Brain microvascular endothelial cell (primary cell): ENCODE measurements around the gene CXCL12.

Experiments used
- DNase-seq: peaks from one replicate; pipeline ENCODE4 v3.0.0-alpha.2; 2020
- H3K27ac ChIP-seq: fragments of 250-450 bp; sonication (Bioruptor Pico); 2 replicates; pipeline ENCODE4 v1.5.1; 2020; ENCODE audit warnings: mild to moderate bottlenecking, moderate library complexity
- H3K27me3 ChIP-seq: fragments of 250-450 bp; sonication (Bioruptor Pico); replicated peaks from 2 replicates; pipeline ENCODE4 v1.5.1; 2020; ENCODE audit warnings: mild to moderate bottlenecking
- H3K36me3 ChIP-seq: fragments of 250-450 bp; sonication (Bioruptor Pico); replicated peaks from 2 replicates; pipeline ENCODE4 v1.5.1; 2020; ENCODE audit warnings: mild to moderate bottlenecking
- H3K4me3 ChIP-seq: 2 replicates; pipeline ENCODE4 v1.5.1; 2011; ENCODE audit warnings: low read depth, mild to moderate bottlenecking, control low read depth, low read length, moderate library complexity
- CTCF ChIP-seq: IDR thresholded peaks from 2 replicates; pipeline ENCODE4 v1.5.1; 2011; ENCODE audit warnings: low read depth, mild to moderate bottlenecking, moderate library complexity, low read length, control low read depth, inconsistent platforms; ENCODE audit errors: missing control alignments
- in situ Hi-C: cut with HindIII; loops from 2 replicates; pipeline ENCODE4 v1.10.0; 2017; ENCODE audit warnings: low sequenced_read_pairs, low pct_ligation_motif_present

CXCL12 gene

DNA sequence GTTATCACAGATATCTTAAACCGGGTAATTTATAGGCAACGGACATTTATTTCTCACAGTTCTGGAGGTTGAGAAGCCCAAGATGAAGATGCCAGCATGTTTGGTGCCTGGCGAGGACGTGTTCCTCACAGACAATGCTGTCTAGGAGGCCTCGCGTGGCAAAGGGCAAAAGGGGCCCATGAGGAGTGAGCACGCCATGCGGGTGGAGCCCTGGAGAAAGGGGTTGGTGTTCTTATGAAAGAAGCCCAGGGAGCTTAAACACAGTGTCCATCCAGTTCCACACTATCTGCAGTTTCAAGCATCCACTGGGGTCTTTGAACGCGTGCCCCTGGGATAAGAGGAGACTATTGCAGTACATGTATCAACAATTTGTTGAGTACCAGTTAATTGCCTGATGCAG is 51.4 kb downstream of the CXCL12 start:
- Histone ChIP-seq H3K36me3 (no peaks in the 10 kb centered on the region), H3K27ac (no peak overlapping the region), H3K27me3 (no peaks in the 10 kb centered on the region), H3K4me3 (no peak overlapping the region)
- in situ Hi-C loops, result no loop called here
- no peak for DNase-seq
- TF ChIP-seq CTCF, result no peak

- DNase-seq, result no peak
- Histone ChIP-seq H3K36me3 (no peaks in the 10 kb centered on the region), H3K27ac (no peak overlapping the region), H3K4me3 (no peak overlapping the region), H3K27me3 (no peaks in the 10 kb centered on the region)
- in situ Hi-C loops, result no loop called here
- no peak for TF ChIP-seq CTCF
These were observed 52.4 kb downstream of the CXCL12 start for GRCh38 chr10:44332465-44332864.

GRCh38 chr10:44330431-44330830 is 54.5 kb downstream of the CXCL12 start:
- H3K27ac ChIP-seq, result no peak overlapping the region
- H3K36me3 ChIP-seq, result no peaks in the 10 kb centered on the region
- H3K27me3 ChIP-seq, result no peaks in the 10 kb centered on the region
- H3K4me3 ChIP-seq, result no peak overlapping the region
- DNase-seq, result no peak
- in situ Hi-C loops, result no loop called here
- TF ChIP-seq CTCF, result no peak

GRCh38 chr10:44327461-44327860 is 57.4 kb downstream of the CXCL12 start:
- DNase-seq, result no peak
- no peak for TF ChIP-seq CTCF
- in situ Hi-C loops, result no loop called here

More at GRCh38 chr10:44327461-44327860, 57.4 kb downstream of the CXCL12 start:
- H3K27ac ChIP-seq, result no peak overlapping the region
- H3K27me3 ChIP-seq, result no peaks in the 10 kb centered on the region
- no peaks in the 10 kb centered on the region for H3K36me3 ChIP-seq
- H3K4me3 ChIP-seq, result no peak overlapping the region
